Suprapubic skin (tissue), 4 donors: ENCODE measurements around the gene RHBDL2.

ENCODE experiments used
- EP300 ChIP-seq: sonication (generic); formaldehyde crosslinking; IDR thresholded peaks from one replicate; pipeline ENCODE4 v1.6.1; 2017; ENCODE audit warnings: antibody characterized with exemption
- POLR2A ChIP-seq, 2 donors: fragments of 450-650 bp; IDR thresholded peaks; one replicate each; pipeline ENCODE4 v1.6.1; 2017; ENCODE audit warnings: antibody characterized with exemption in 2 of 2, mild to moderate bottlenecking in 2 of 2, moderate library complexity in 2 of 2
- POLR2AphosphoS5 ChIP-seq, 3 donors: sonication (generic); formaldehyde crosslinking; IDR thresholded peaks; one replicate each; pipeline ENCODE4 v1.6.1; 2017; ENCODE audit warnings: antibody characterized with exemption in 3 of 3
- TF ChIP-seq, protein P1 (sequence below), 2 donors: fragments of 200-600 bp in 1 of 2; fragments of 450-650 bp in 1 of 2; sonication (generic) in 1 of 2; IDR thresholded peaks; one replicate each; pipeline ENCODE4 v1.5.1; 2016 to 2019; ENCODE audit warnings: antibody characterized with exemption in 2 of 2, mild to moderate bottlenecking in 1 of 2, moderate library complexity in 1 of 2

GRCh38 chr1:38889589-38889988 is 52.0 kb downstream of the RHBDL2 start:
- TF ChIP-seq, protein P1, sequence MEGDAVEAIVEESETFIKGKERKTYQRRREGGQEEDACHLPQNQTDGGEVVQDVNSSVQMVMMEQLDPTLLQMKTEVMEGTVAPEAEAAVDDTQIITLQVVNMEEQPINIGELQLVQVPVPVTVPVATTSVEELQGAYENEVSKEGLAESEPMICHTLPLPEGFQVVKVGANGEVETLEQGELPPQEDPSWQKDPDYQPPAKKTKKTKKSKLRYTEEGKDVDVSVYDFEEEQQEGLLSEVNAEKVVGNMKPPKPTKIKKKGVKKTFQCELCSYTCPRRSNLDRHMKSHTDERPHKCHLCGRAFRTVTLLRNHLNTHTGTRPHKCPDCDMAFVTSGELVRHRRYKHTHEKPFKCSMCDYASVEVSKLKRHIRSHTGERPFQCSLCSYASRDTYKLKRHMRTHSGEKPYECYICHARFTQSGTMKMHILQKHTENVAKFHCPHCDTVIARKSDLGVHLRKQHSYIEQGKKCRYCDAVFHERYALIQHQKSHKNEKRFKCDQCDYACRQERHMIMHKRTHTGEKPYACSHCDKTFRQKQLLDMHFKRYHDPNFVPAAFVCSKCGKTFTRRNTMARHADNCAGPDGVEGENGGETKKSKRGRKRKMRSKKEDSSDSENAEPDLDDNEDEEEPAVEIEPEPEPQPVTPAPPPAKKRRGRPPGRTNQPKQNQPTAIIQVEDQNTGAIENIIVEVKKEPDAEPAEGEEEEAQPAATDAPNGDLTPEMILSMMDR (IDR thresholded peaks at IDR 0.05) = no peak
- TF ChIP-seq EP300 = no peak
- no peak for TF ChIP-seq POLR2A (IDR thresholded peaks at IDR 0.05)
- no peak for TF ChIP-seq POLR2AphosphoS5 (IDR thresholded peaks at IDR 0.05)
